Upper lobe of left lung (tissue), 4 donors: Measurements from ENCODE around the gene USP17L12.
"Not testable (repeated sequence)": the region's sequence is repeated elsewhere in the genome, so short reads cannot be mapped to it uniquely, and the experiment has no call there.

Source experiments
- EP300 ChIP-seq, 4 donors: sonication (generic); formaldehyde crosslinking; IDR thresholded peaks; one replicate each; pipeline ENCODE4 v1.5.1; 2017; ENCODE audit warnings: antibody characterized with exemption in 4 of 4, control low read depth in 2 of 4
- POLR2A ChIP-seq, 4 donors: fragments of 450-650 bp; IDR thresholded peaks; one replicate each; pipeline ENCODE4 v1.5.1; 2016 to 2017; ENCODE audit warnings: antibody characterized with exemption in 4 of 4, mild to moderate bottlenecking in 2 of 4
- POLR2AphosphoS5 ChIP-seq, 2 donors: sonication (generic); formaldehyde crosslinking; IDR thresholded peaks; one replicate each; pipeline ENCODE4 v1.5.1; 2017; ENCODE audit warnings: antibody characterized with exemption in 2 of 2
- TF ChIP-seq, protein P1 (sequence below), 6 experiments: fragments of 450-650 bp in 4 of 6; fragments of 200-600 bp in 2 of 6; sonication (generic) in 2 of 6; IDR thresholded peaks; one replicate each; pipeline ENCODE4 v1.5.1; 2016 to 2019; ENCODE audit warnings: antibody characterized with exemption in 6 of 6

DNA sequence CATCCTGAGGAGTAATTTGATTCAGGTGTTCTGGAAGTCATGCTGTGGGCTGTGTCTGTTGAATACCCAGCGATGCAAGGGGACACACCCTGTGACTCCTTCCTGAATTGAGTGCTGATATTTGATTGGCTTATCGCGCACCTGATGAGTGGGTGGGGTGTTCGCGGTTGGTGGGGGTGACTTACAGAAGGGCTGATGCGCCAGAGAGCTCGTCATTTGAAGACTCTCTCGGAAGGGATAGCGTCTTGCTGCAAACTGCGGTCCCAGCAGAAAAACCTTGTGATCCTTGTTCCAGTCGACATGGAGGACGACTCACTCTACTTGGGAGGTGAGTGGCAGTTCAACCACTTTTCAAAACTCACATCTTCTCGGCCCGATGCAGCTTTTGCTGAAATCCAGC is 4.8 kb upstream of the USP17L12 start, which contains the start of gene USP17L11:
- TF ChIP-seq, protein P1, sequence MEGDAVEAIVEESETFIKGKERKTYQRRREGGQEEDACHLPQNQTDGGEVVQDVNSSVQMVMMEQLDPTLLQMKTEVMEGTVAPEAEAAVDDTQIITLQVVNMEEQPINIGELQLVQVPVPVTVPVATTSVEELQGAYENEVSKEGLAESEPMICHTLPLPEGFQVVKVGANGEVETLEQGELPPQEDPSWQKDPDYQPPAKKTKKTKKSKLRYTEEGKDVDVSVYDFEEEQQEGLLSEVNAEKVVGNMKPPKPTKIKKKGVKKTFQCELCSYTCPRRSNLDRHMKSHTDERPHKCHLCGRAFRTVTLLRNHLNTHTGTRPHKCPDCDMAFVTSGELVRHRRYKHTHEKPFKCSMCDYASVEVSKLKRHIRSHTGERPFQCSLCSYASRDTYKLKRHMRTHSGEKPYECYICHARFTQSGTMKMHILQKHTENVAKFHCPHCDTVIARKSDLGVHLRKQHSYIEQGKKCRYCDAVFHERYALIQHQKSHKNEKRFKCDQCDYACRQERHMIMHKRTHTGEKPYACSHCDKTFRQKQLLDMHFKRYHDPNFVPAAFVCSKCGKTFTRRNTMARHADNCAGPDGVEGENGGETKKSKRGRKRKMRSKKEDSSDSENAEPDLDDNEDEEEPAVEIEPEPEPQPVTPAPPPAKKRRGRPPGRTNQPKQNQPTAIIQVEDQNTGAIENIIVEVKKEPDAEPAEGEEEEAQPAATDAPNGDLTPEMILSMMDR (IDR thresholded peaks at IDR 0.05) = not testable (repeated sequence)
- not testable (repeated sequence) for TF ChIP-seq POLR2A, POLR2AphosphoS5, EP300 (IDR thresholded peaks at IDR 0.05)
